ENCODE results near the gene ZNF80. TPM values are rescaled to one million over a fixed set of nuclear protein-coding genes. Genes with fewer than 3 reads are reported as not detected.

The ZNF80 gene
- total and polyA plus RNA-seq, 10 donors = 0.14 to 2.2 (median 1.0) TPM; not detected in 1

DNA sequence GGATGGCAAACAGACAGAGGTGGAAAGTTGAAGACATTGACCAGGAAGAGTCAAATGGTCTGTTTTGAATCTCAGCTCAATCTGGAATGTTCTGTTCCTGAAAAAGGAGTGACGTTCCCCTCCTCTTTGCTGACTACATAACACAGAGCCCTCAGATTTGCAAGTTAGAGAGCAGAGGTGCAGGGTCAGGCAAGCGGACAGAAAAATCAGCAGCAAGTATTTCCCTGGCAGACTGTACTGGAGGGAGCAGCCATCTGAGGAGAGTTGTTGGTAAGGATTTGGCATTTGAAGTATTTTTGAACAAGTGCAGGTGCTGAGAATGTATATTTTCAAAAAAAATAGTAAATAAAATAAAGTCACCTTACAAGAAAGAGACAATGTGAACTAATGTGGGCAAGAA is 17.6 kb downstream of the ZNF80 start:
- 61 to 72% (median 69%) methylated on average over 2 of the region's 2 CpGs for WGBS, 5 donors
- peaks cover 0 to 7% (median 6%) of the 10 kb centered on the region in 8 donors for H3K9me3 ChIP-seq
- TF ChIP-seq, protein P1, sequence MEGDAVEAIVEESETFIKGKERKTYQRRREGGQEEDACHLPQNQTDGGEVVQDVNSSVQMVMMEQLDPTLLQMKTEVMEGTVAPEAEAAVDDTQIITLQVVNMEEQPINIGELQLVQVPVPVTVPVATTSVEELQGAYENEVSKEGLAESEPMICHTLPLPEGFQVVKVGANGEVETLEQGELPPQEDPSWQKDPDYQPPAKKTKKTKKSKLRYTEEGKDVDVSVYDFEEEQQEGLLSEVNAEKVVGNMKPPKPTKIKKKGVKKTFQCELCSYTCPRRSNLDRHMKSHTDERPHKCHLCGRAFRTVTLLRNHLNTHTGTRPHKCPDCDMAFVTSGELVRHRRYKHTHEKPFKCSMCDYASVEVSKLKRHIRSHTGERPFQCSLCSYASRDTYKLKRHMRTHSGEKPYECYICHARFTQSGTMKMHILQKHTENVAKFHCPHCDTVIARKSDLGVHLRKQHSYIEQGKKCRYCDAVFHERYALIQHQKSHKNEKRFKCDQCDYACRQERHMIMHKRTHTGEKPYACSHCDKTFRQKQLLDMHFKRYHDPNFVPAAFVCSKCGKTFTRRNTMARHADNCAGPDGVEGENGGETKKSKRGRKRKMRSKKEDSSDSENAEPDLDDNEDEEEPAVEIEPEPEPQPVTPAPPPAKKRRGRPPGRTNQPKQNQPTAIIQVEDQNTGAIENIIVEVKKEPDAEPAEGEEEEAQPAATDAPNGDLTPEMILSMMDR (IDR thresholded peaks at IDR 0.05 in 8 of 11, conservative IDR thresholded peaks at IDR 0.05 in 3 of 11) = no peak
- TF ChIP-seq POLR2A (IDR thresholded peaks at IDR 0.05) = no peak
- no peak for TF ChIP-seq POLR2AphosphoS5 (IDR thresholded peaks at IDR 0.05)
- H3K36me3 ChIP-seq = no peaks in the 10 kb centered on the region
- H3K27ac ChIP-seq = peak overlapping the region in 6 of 8 donors; percentile 33 to 96 (median 84)
- intact Hi-C loops (cut with DNase I; ENCODE audit: low total_unique reads) = no loop called here
- peaks cover 13 to 95% (median 46%) of the 10 kb centered on the region in 6 donors for H3K4me1 ChIP-seq
- no peak overlapping the region for H3K4me3 ChIP-seq
- H3K27me3 ChIP-seq (replicated peaks in 1 of 7) = no peaks in the 10 kb centered on the region
- no peak for DNase-seq

DNA sequence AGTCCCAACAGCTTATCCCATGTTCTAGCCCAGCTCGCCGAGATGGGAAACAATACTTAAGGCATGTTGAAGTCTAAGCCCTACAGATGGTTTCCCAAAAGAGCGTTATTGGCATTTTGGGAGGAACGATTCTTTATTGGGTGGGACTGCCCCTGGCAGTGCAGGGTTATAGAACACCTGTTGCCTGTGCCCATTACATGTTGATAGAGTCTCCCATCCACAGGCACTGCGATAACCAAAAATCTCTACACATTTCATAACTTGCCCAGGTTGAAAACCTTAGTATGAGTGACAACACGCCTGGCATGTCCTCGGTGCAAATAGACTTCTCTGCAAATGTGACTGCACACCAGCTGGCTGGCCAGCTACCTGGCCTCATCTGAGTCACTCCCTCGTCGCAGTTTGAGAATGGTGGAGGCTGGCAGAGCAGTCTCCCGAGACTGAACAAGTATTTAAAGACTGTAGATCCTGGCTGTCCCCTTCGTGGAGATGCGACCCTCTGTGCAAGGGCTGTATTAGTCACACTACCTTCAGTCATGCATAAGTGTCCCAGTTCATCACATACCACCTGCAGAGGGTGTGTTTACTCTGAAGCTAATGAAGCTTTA is 18.7 kb downstream of the ZNF80 start:
- DNase-seq = no peak

DNA sequence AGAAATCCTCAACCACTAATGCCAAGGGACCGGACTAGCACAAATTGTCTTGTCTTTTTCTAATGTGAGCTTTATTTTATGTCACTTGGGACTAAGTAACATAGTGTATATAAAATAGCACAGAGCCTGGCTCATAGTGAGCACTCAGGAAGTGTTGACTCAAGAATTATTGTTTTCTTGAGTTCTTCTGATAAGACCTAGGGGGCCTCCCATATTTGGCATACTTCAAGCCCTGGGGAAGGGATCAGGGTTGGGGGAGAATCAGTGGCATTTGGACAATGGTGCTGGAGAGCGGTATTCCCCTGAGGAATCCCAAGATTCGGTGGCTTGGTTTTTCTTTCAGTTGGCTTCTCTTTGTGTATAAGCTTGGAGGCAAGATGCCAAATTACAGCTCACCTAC is 19.4 kb downstream of the ZNF80 start:
- no peaks in the 10 kb centered on the region for H3K27me3 ChIP-seq (replicated peaks in 1 of 7)
- WGBS, 5 donors = 86 to 95% (median 91%) methylated on average over 3 of the region's 3 CpGs

More for the DNA sequence above, 18.7 kb downstream of the ZNF80 start:
- H3K27ac ChIP-seq = peak overlapping the region in 5 of 8 donors; percentile 37 to 96 (median 92)
- no peaks in the 10 kb centered on the region for H3K27me3 ChIP-seq (replicated peaks in 1 of 7)
- TF ChIP-seq POLR2A (IDR thresholded peaks at IDR 0.05) = no peak
- no peak for TF ChIP-seq POLR2AphosphoS5 (IDR thresholded peaks at IDR 0.05)
- TF ChIP-seq, protein P1 (IDR thresholded peaks at IDR 0.05 in 8 of 11, conservative IDR thresholded peaks at IDR 0.05 in 3 of 11) = no peak
- no peaks in the 10 kb centered on the region for H3K9me3 ChIP-seq
- no peaks in the 10 kb centered on the region for H3K36me3 ChIP-seq
- intact Hi-C loops (cut with DNase I; ENCODE audit: low total_unique reads) = no loop called here
- no peak overlapping the region for H3K4me3 ChIP-seq
- H3K4me1 ChIP-seq = peaks cover 13 to 98% (median 50%) of the 10 kb centered on the region in 6 donors
- 69 to 81% (median 79%) methylated on average over 12 of the region's 12 CpGs for WGBS, 5 donors

DNA sequence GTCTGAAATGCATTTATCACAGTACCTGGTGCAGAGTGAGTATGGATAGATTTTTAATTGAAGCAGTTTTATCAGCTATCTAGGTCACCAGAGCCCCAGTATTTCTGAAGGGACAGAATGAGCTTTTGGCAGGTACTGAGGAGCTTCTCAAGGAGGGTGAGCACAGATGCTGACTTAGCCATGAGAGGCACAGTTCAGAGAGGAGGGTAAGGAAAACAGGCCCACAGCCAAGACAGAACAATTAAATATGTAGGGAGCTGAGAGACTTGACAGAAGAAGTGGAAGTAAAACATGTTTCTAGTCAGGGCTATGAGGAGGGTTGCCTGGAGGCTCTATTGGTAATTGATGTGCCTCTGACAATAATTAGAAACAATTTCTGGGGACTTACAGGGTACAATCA is 20.1 kb downstream of the ZNF80 start:
- no peaks in the 10 kb centered on the region for H3K27me3 ChIP-seq (replicated peaks in 1 of 7)
- no peak for TF ChIP-seq POLR2A (IDR thresholded peaks at IDR 0.05)
- no peak for TF ChIP-seq POLR2AphosphoS5 (IDR thresholded peaks at IDR 0.05)
- TF ChIP-seq, protein P1 (IDR thresholded peaks at IDR 0.05 in 8 of 11, conservative IDR thresholded peaks at IDR 0.05 in 3 of 11) = no peak
- DNase-seq = no peak
- peak overlapping the region; percentile 17 to 96 (median 90) for H3K27ac ChIP-seq
- no peak overlapping the region for H3K4me3 ChIP-seq
- H3K4me1 ChIP-seq = peaks cover 21 to 98% (median 56%) of the 10 kb centered on the region in 6 donors
- H3K9me3 ChIP-seq = no peaks in the 10 kb centered on the region
- no peaks in the 10 kb centered on the region for H3K36me3 ChIP-seq
- intact Hi-C loops (cut with DNase I; ENCODE audit: low total_unique reads) = no loop called here

More for the DNA sequence above, 19.4 kb downstream of the ZNF80 start:
- Histone ChIP-seq H3K4me3 (no peak overlapping the region), H3K9me3 (no peaks in the 10 kb centered on the region), H3K27ac (peak overlapping the region in 6 of 8 donors; percentile 37 to 96 (median 92)), H3K36me3 (no peaks in the 10 kb centered on the region), H3K4me1 (peaks cover 17 to 98% (median 52%) of the 10 kb centered on the region in 6 donors)
- TF ChIP-seq POLR2A (IDR thresholded peaks at IDR 0.05) = no peak
- TF ChIP-seq, protein P1 (IDR thresholded peaks at IDR 0.05 in 8 of 11, conservative IDR thresholded peaks at IDR 0.05 in 3 of 11) = no peak
- TF ChIP-seq POLR2AphosphoS5 (IDR thresholded peaks at IDR 0.05) = no peak
- DNase-seq = no peak
- intact Hi-C loops (cut with DNase I; ENCODE audit: low total_unique reads) = no loop called here

Measured in spleen (tissue), 11 donors.